Neural cell (in vitro differentiated cells): ENCODE data around the gene FANCL. TPM values are rescaled to one million over a fixed set of nuclear protein-coding genes. Genes with fewer than 3 reads are reported as not detected.

Source experiments
- H2AFZ ChIP-seq: fragments of 200-600, 300-800 bp; sonication (generic), shearing (Covaris generic); 2 replicates; pipeline ENCODE4 v1.6.0; 2014; ENCODE audit warnings: low read depth, mild to moderate bottlenecking, antibody characterized with exemption, low read length, moderate library complexity
- H3F3A ChIP-seq: fragments of 200-600 bp; shearing (Covaris generic); 2 replicates; pipeline ENCODE4 v1.6.1; 2016; ENCODE audit warnings: mild to moderate bottlenecking, moderate library complexity, mixed read lengths, antibody characterized with exemption, low read length; ENCODE audit not compliant: insufficient read depth, poor library complexity, severe bottlenecking
- H3K27ac ChIP-seq: fragments of 200-600, 300-800 bp; sonication (generic), shearing (Covaris generic); 2 replicates; pipeline ENCODE4 v1.5.1; 2014; ENCODE audit warnings: mild to moderate bottlenecking, low read length, moderate library complexity
- H3K27me3 ChIP-seq: fragments of 300-800, 200-600 bp; sonication (generic), shearing (Covaris generic); 2 replicates; pipeline ENCODE4 v1.6.0; 2014; ENCODE audit warnings: mild to moderate bottlenecking, low read depth, low read length, moderate library complexity; ENCODE audit not compliant: insufficient read depth
- H3K36me3 ChIP-seq: fragments of 300-800, 200-600 bp; sonication (generic), shearing (Covaris generic); 2 replicates; pipeline ENCODE4 v1.5.1; 2014; ENCODE audit warnings: mild to moderate bottlenecking, antibody characterized with exemption, low read length, moderate library complexity; ENCODE audit not compliant: insufficient read depth
- H3K4me2 ChIP-seq: fragments of 300-800, 200-600 bp; sonication (generic), shearing (Covaris generic); 2 replicates; pipeline ENCODE4 v1.6.0; 2014; ENCODE audit warnings: mild to moderate bottlenecking, low read length
- H3K4me3 ChIP-seq: fragments of 300-800, 200-600 bp; sonication (generic), shearing (Covaris generic); 2 replicates; pipeline ENCODE4 v1.5.1; 2014; ENCODE audit warnings: mild to moderate bottlenecking, low read length, moderate library complexity
- H3K79me2 ChIP-seq: fragments of 200-600 bp; shearing (Covaris generic); replicated peaks from 2 replicates; pipeline ENCODE4 v1.6.0; 2014; ENCODE audit warnings: mild to moderate bottlenecking, low read length, moderate library complexity; ENCODE audit not compliant: insufficient read depth
- H3K9ac ChIP-seq: fragments of 300-800, 200-600 bp; sonication (generic), shearing (Covaris generic); 2 replicates; pipeline ENCODE4 v1.6.1; 2016; ENCODE audit warnings: mild to moderate bottlenecking, low read length, mixed read lengths
- H3K9me2 ChIP-seq: fragments of 200-600 bp; shearing (Covaris generic); 2 replicates; pipeline ENCODE4 v1.6.1; 2016; ENCODE audit warnings: mild to moderate bottlenecking, low read length, mixed read lengths; ENCODE audit not compliant: insufficient read depth
- H3K9me3 ChIP-seq: fragments of 200-600, 300-800 bp; sonication (generic), shearing (Covaris generic); 2 replicates; pipeline ENCODE4 v1.6.1; 2016; ENCODE audit warnings: mild to moderate bottlenecking, mixed run types, low read length, moderate library complexity, mixed read lengths
- H4K20me1 ChIP-seq: fragments of 200-600 bp; shearing (Covaris generic); 2 replicates; pipeline ENCODE4 v1.6.1; 2016; ENCODE audit warnings: mild to moderate bottlenecking, mixed run types; ENCODE audit not compliant: insufficient read depth
- EP300 ChIP-seq: fragments of 450-650 bp; conservative IDR thresholded peaks from 2 replicates; pipeline ENCODE4 v1.6.1; 2014; ENCODE audit warnings: antibody characterized with exemption, mild to moderate bottlenecking, moderate library complexity; ENCODE audit not compliant: poor library complexity, severe bottlenecking
- EZH2 ChIP-seq: fragments of 200-600, 300-800 bp; shearing (Covaris generic), sonication (generic); IDR thresholded peaks from 2 replicates; pipeline ENCODE4 v1.6.1; 2014; ENCODE audit warnings: antibody characterized with exemption, low read length, borderline replicate concordance, mild to moderate bottlenecking; ENCODE audit not compliant: insufficient read depth, poor library complexity, severe bottlenecking
- MXI1 ChIP-seq: fragments of 450-650 bp; conservative IDR thresholded peaks from 2 replicates; pipeline ENCODE4 v1.6.1; 2014; ENCODE audit warnings: antibody characterized with exemption, mild to moderate bottlenecking; ENCODE audit not compliant: poor library complexity, severe bottlenecking
- POLR2AphosphoS5 ChIP-seq: IDR thresholded peaks from 2 replicates; pipeline ENCODE4 v1.6.1; 2012
- RAD21 ChIP-seq: fragments of 450-650 bp; conservative IDR thresholded peaks from 2 replicates; pipeline ENCODE4 v1.6.1; 2014; ENCODE audit warnings: antibody characterized with exemption, mild to moderate bottlenecking, moderate library complexity
- SMC3 ChIP-seq: fragments of 450-650 bp; conservative IDR thresholded peaks from 2 replicates; pipeline ENCODE4 v1.6.1; 2014; ENCODE audit warnings: antibody characterized with exemption, mild to moderate bottlenecking, moderate library complexity; ENCODE audit not compliant: poor library complexity
- TAF1 ChIP-seq: IDR thresholded peaks from 2 replicates; pipeline ENCODE4 v1.6.1; 2012; ENCODE audit warnings: low read depth
- polyA plus RNA-seq: library from polyadenylated mRNA; depleted of rRNA; stranded (reverse); fragments of >200 nt; gene quantifications from 2 replicates; pipeline ENCODE4 v1.2.3, GENCODE V29; 2014
- TF ChIP-seq, protein P1 (sequence below): IDR thresholded peaks from 2 replicates; pipeline ENCODE4 v1.6.1; 2012; ENCODE audit warnings: borderline replicate concordance
- TF ChIP-seq, protein P2 (sequence below): fragments of 450-650 bp; IDR thresholded peaks from 2 replicates; pipeline ENCODE4 v1.5.1; 2014; ENCODE audit warnings: antibody characterized with exemption, mild to moderate bottlenecking, moderate library complexity; ENCODE audit not compliant: poor library complexity, severe bottlenecking

The FANCL gene
- polyA plus RNA-seq, 1 donor from 2014 or later, result 72.8 TPM

DNA sequence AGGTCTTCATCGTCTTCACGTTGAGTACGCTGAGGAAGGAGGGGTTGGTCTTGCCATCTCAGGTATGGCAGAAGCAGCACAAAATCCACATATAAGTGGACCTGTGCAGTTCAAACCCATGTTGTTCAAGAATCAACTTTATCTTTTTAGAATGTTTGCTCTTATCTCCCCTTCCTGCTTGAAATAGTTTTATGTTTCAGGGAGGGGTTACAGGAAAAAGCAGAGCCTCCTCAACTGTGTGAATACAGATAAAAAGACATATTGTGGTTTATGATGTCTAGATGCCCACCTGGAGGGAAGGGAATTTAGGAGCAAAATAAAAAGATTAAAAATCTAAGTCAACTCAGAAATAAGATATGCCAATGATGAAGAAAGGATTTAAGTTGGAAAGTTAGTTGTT lies 118.6 kb downstream of the FANCL start:
- H3K9me3 ChIP-seq, result no peaks in the 10 kb centered on the region
- H3K27me3 ChIP-seq, result no peaks in the 10 kb centered on the region
- no peak overlapping the region for H2AFZ ChIP-seq
- no peaks in the 10 kb centered on the region for H3K79me2 ChIP-seq
- no peaks in the 10 kb centered on the region for H3K9me2 ChIP-seq
- no peak overlapping the region for H3K4me2 ChIP-seq
- H3K4me3 ChIP-seq, result no peak overlapping the region
- no peaks in the 10 kb centered on the region for H3F3A ChIP-seq
- no peak overlapping the region for H3K27ac ChIP-seq
- H4K20me1 ChIP-seq, result no peaks in the 10 kb centered on the region
- TF ChIP-seq, protein P1, sequence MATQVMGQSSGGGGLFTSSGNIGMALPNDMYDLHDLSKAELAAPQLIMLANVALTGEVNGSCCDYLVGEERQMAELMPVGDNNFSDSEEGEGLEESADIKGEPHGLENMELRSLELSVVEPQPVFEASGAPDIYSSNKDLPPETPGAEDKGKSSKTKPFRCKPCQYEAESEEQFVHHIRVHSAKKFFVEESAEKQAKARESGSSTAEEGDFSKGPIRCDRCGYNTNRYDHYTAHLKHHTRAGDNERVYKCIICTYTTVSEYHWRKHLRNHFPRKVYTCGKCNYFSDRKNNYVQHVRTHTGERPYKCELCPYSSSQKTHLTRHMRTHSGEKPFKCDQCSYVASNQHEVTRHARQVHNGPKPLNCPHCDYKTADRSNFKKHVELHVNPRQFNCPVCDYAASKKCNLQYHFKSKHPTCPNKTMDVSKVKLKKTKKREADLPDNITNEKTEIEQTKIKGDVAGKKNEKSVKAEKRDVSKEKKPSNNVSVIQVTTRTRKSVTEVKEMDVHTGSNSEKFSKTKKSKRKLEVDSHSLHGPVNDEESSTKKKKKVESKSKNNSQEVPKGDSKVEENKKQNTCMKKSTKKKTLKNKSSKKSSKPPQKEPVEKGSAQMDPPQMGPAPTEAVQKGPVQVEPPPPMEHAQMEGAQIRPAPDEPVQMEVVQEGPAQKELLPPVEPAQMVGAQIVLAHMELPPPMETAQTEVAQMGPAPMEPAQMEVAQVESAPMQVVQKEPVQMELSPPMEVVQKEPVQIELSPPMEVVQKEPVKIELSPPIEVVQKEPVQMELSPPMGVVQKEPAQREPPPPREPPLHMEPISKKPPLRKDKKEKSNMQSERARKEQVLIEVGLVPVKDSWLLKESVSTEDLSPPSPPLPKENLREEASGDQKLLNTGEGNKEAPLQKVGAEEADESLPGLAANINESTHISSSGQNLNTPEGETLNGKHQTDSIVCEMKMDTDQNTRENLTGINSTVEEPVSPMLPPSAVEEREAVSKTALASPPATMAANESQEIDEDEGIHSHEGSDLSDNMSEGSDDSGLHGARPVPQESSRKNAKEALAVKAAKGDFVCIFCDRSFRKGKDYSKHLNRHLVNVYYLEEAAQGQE, result no peak
- TF ChIP-seq EZH2, result no peak
- TF ChIP-seq RAD21, result no peak
- TF ChIP-seq TAF1, result no peak
- TF ChIP-seq POLR2AphosphoS5, result no peak
- TF ChIP-seq, protein P2, sequence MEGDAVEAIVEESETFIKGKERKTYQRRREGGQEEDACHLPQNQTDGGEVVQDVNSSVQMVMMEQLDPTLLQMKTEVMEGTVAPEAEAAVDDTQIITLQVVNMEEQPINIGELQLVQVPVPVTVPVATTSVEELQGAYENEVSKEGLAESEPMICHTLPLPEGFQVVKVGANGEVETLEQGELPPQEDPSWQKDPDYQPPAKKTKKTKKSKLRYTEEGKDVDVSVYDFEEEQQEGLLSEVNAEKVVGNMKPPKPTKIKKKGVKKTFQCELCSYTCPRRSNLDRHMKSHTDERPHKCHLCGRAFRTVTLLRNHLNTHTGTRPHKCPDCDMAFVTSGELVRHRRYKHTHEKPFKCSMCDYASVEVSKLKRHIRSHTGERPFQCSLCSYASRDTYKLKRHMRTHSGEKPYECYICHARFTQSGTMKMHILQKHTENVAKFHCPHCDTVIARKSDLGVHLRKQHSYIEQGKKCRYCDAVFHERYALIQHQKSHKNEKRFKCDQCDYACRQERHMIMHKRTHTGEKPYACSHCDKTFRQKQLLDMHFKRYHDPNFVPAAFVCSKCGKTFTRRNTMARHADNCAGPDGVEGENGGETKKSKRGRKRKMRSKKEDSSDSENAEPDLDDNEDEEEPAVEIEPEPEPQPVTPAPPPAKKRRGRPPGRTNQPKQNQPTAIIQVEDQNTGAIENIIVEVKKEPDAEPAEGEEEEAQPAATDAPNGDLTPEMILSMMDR, result no peak
- TF ChIP-seq EP300, result no peak
- TF ChIP-seq MXI1, result no peak
- no peak for TF ChIP-seq SMC3
- H3K36me3 ChIP-seq, result no peaks in the 10 kb centered on the region
- no peak overlapping the region for H3K9ac ChIP-seq

DNA sequence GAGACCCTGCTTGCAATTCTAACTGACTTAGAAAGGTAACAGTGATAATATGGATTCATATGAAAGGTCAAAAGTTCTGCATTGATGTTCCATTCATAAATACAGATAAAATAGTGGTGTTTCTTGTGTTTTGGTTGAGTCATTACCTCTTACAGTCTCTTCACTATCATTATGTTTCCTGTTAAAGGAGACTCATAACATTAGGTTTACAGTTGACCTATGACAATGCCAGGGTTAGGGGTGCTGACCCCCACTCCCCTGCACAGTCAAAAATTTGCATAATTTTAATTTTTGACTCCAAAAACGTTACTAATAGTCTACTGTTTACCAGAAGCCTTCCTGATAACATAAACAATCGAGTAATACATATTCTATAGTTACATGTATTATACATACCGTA lies 119.1 kb downstream of the FANCL start:
- H3K27me3 ChIP-seq, result no peaks in the 10 kb centered on the region
- no peaks in the 10 kb centered on the region for H3K9me3 ChIP-seq
- H3K9me2 ChIP-seq, result no peaks in the 10 kb centered on the region
- TF ChIP-seq POLR2AphosphoS5 (no peak), MXI1 (no peak), SMC3 (no peak), RAD21 (no peak), EP300 (no peak), EZH2 (no peak), TAF1 (no peak)
- TF ChIP-seq, protein P1, result no peak
- no peak overlapping the region for H3K27ac ChIP-seq
- H3F3A ChIP-seq, result no peaks in the 10 kb centered on the region
- no peak overlapping the region for H3K4me2 ChIP-seq
- no peaks in the 10 kb centered on the region for H3K36me3 ChIP-seq
- H3K9ac ChIP-seq, result no peak overlapping the region
- no peak overlapping the region for H2AFZ ChIP-seq
- no peaks in the 10 kb centered on the region for H4K20me1 ChIP-seq
- no peaks in the 10 kb centered on the region for H3K79me2 ChIP-seq
- no peak overlapping the region for H3K4me3 ChIP-seq
